ENCODE measurements around the gene GSTP1. TPM values are rescaled to one million over a fixed set of nuclear protein-coding genes. Genes with fewer than 3 reads are reported as not detected.
A peak's percentile ranks its signal among the peaks of the same experiment; 100 is the strongest.

The GSTP1 gene
- total RNA-seq, 2 donors from 2014 or later, result 540 to 577 TPM

- Histone ChIP-seq H3K27me3 (replicated peaks; ENCODE audit: insufficient read depth) (no peaks in the 10 kb centered on the region), H3K4me1 (replicated peaks) (peaks cover 8% of the 10 kb centered on the region), H3K27ac (no peak overlapping the region), H3K4me3 (no peak overlapping the region), H3K36me3 (peaks cover 7 to 9% of the 10 kb centered on the region in 2 donors), H3K9me3 (no peaks in the 10 kb centered on the region)
- TF ChIP-seq POLR2AphosphoS5 (IDR thresholded peaks at IDR 0.05), result no peak
- TF ChIP-seq CTCF (IDR thresholded peaks at IDR 0.05), result no peak
- TF ChIP-seq POLR2A (IDR thresholded peaks at IDR 0.05), result no peak
- intact Hi-C loops (cut with DNase I), result no loop called here
- WGBS, result 87% methylated on average over 35 of the region's 37 CpGs
- no peak for DNase-seq (ENCODE audit: low spot score)
Measured at GRCh38 chr11:67611704-67612587, 28.3 kb downstream of the GSTP1 start.

DNA sequence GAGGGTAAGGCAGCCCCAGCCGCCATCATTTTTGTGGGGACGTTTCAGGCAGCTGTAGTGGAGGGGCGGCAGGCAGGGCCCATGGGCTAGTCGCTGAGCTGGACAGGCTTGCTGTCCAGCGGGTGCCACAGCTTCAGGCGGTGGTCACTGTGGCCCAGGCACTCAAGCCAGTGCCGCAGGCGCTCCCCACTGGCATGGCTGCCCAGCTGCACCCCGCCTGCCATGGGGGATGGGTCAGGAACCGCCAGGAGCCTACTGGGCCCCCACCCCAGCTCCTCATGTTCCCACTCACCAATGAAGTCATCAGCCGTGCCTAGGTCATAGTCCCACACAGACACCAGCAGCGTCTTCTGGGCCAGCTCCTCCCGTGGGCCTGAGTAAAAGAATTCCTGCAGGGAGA is 29.1 kb downstream of the GSTP1 start:
- no peak for TF ChIP-seq POLR2AphosphoS5 (IDR thresholded peaks at IDR 0.05)
- TF ChIP-seq POLR2A (IDR thresholded peaks at IDR 0.05), result no peak
- TF ChIP-seq CTCF (IDR thresholded peaks at IDR 0.05), result no peak
- Histone ChIP-seq H3K27ac (no peak overlapping the region), H3K9me3 (no peaks in the 10 kb centered on the region), H3K4me1 (replicated peaks) (peaks cover 2% of the 10 kb centered on the region), H3K27me3 (replicated peaks; ENCODE audit: insufficient read depth) (no peaks in the 10 kb centered on the region), H3K36me3 (peaks cover 7 to 9% of the 10 kb centered on the region in 2 donors), H3K4me3 (no peak overlapping the region)
- intact Hi-C loops (cut with DNase I), result no loop called here
- no peak for DNase-seq (ENCODE audit: low spot score)
- WGBS, result 90% methylated on average over 12 of the region's 13 CpGs

- Histone ChIP-seq H3K9me3 (no peaks in the 10 kb centered on the region), H3K27me3 (replicated peaks; ENCODE audit: insufficient read depth) (no peaks in the 10 kb centered on the region), H3K27ac (peak overlapping the region; percentile 0 to 51), H3K4me3 (no peak overlapping the region), H3K36me3 (peaks cover 7 to 9% of the 10 kb centered on the region in 2 donors), H3K4me1 (replicated peaks) (no peaks in the 10 kb centered on the region)
- no peak for DNase-seq (ENCODE audit: low spot score)
- intact Hi-C loops (cut with DNase I), result no loop called here
- 83% methylated on average over 17 of the region's 17 CpGs for WGBS
- TF ChIP-seq POLR2AphosphoS5 (IDR thresholded peaks at IDR 0.05), result no peak
- no peak for TF ChIP-seq POLR2A (IDR thresholded peaks at IDR 0.05)
- no peak for TF ChIP-seq CTCF (IDR thresholded peaks at IDR 0.05)
Measured at GRCh38 chr11:67613313-67613959, 29.8 kb downstream of the GSTP1 start.

GRCh38 chr11:67613960-67614715 is 30.5 kb downstream of the GSTP1 start:
- intact Hi-C loops (cut with DNase I), result no loop called here
- Histone ChIP-seq H3K4me1 (replicated peaks) (no peaks in the 10 kb centered on the region), H3K9me3 (no peaks in the 10 kb centered on the region), H3K27ac (peak overlapping the region; percentile 0 to 51), H3K27me3 (replicated peaks; ENCODE audit: insufficient read depth) (no peaks in the 10 kb centered on the region), H3K36me3 (peaks cover 0 to 5% of the 10 kb centered on the region in 2 donors), H3K4me3 (peak overlapping the region; percentile 9 to 28)
- 14% methylated on average over 22 of the region's 23 CpGs for WGBS
- no peak for DNase-seq (ENCODE audit: low spot score)
- TF ChIP-seq POLR2AphosphoS5 (IDR thresholded peaks at IDR 0.05) (peak; percentile 29), POLR2A (IDR thresholded peaks at IDR 0.05) (peak; percentile 22), CTCF (IDR thresholded peaks at IDR 0.05) (peak; percentile 20 to 66 (median 48))
